Measurements from ENCODE around the gene TEKT3.

TEKT3 gene

GRCh38 chr17:15341966-15342365 is 569 bp upstream of the TEKT3 start:
- TF ChIP-seq ZFX (IDR thresholded peaks at IDR 0.05; ENCODE audit: borderline replicate concordance): no peak
- no peak for TF ChIP-seq CTCF (IDR thresholded peaks at IDR 0.05)
- no peak overlapping the region for H3K27ac ChIP-seq

GRCh38 chr17:15340966-15341365 is 431 bp downstream of the TEKT3 start:
- no peak overlapping the region for H3K27ac ChIP-seq
- no peak for TF ChIP-seq ZFX (IDR thresholded peaks at IDR 0.05; ENCODE audit: borderline replicate concordance)
- TF ChIP-seq CTCF (IDR thresholded peaks at IDR 0.05): no peak

GRCh38 chr17:15335446-15335845 is 6.0 kb downstream of the TEKT3 start:
- TF ChIP-seq ZFX (IDR thresholded peaks at IDR 0.05; ENCODE audit: borderline replicate concordance) (no peak), CTCF (IDR thresholded peaks at IDR 0.05) (no peak)

GRCh38 chr17:15334266-15334665 is 7.1 kb downstream of the TEKT3 start:
- TF ChIP-seq CTCF (IDR thresholded peaks at IDR 0.05) (no peak), ZFX (IDR thresholded peaks at IDR 0.05; ENCODE audit: borderline replicate concordance) (no peak)
- no peak overlapping the region for H3K27ac ChIP-seq

More at GRCh38 chr17:15335446-15335845, 6.0 kb downstream of the TEKT3 start:
- no peak overlapping the region for H3K27ac ChIP-seq

- TF ChIP-seq ZFX (IDR thresholded peaks at IDR 0.05; ENCODE audit: borderline replicate concordance) (no peak), CTCF (IDR thresholded peaks at IDR 0.05) (no peak)
- H3K27ac ChIP-seq: no peak overlapping the region
Measured at GRCh38 chr17:15332338-15332737, 9.1 kb downstream of the TEKT3 start.

GRCh38 chr17:15323131-15323530 is 18.3 kb downstream of the TEKT3 start:
- TF ChIP-seq CTCF (IDR thresholded peaks at IDR 0.05): no peak
- TF ChIP-seq ZFX (IDR thresholded peaks at IDR 0.05; ENCODE audit: borderline replicate concordance): no peak
- H3K27ac ChIP-seq: no peak overlapping the region

GRCh38 chr17:15321556-15322251 is 19.7 kb downstream of the TEKT3 start:
- TF ChIP-seq ZFX (IDR thresholded peaks at IDR 0.05; ENCODE audit: borderline replicate concordance): no peak
- TF ChIP-seq CTCF (IDR thresholded peaks at IDR 0.05): no peak
- no peak overlapping the region for H3K27ac ChIP-seq
